HG03460 (cell line): ENCODE data around the gene ERAL1.
A peak's percentile ranks its signal among the peaks of the same experiment; 100 is the strongest.
"Not testable (repeated sequence)": the region's sequence is repeated elsewhere in the genome, so short reads cannot be mapped to it uniquely, and the experiment has no call there.

Source experiments
- ATAC-seq: cut with Tn5 transposase; IDR thresholded peaks from one replicate; pipeline ENCODE4 v1.9.1; 2021; ENCODE audit not compliant: unreplicated experiment

ERAL1 gene

GRCh38 chr17:28849281-28849680, 5.5 kb upstream of the ERAL1 start:
- no peak for ATAC-seq

- ATAC-seq, result no peak
Measured at GRCh38 chr17:28853295-28853694, 1.5 kb upstream of the ERAL1 start.

GRCh38 chr17:28855336-28855679, 492 bp downstream of the ERAL1 start:
- no peak for ATAC-seq

- no peak for ATAC-seq
Measured at GRCh38 chr17:28856028-28856574, 1.3 kb downstream of the ERAL1 start.

GRCh38 chr17:28857905-28858800, 3.3 kb downstream of the ERAL1 start:
- ATAC-seq, result no peak

GRCh38 chr17:28858801-28859355, 4.1 kb downstream of the ERAL1 start:
- no peak for ATAC-seq

- ATAC-seq, result no peak
Measured at GRCh38 chr17:28860363-28860808, 5.6 kb downstream of the ERAL1 start.

GRCh38 chr17:28861393-28862203, 6.8 kb downstream of the ERAL1 start:
- ATAC-seq, result no peak

- ATAC-seq, result no peak
Measured at GRCh38 chr17:28862561-28862960, 7.7 kb downstream of the ERAL1 start.

- ATAC-seq, result no peak
Measured at GRCh38 chr17:28863953-28864352, 9.1 kb downstream of the ERAL1 start.

GRCh38 chr17:28864991-28865849, 10.4 kb downstream of the ERAL1 start:
- no peak for ATAC-seq

- no peak for ATAC-seq
Measured at GRCh38 chr17:28865946-28866752, 11.3 kb downstream of the ERAL1 start.

GRCh38 chr17:28867276-28867675, 12.5 kb downstream of the ERAL1 start:
- no peak for ATAC-seq

- peak; percentile 95 for ATAC-seq
Measured at GRCh38 chr17:28871056-28871579, 16.3 kb downstream of the ERAL1 start.

GRCh38 chr17:28873839-28874238, 19.0 kb downstream of the ERAL1 start:
- no peak for ATAC-seq

GRCh38 chr17:28874750-28875149, 19.9 kb downstream of the ERAL1 start:
- no peak for ATAC-seq

- ATAC-seq, result no peak
Measured at GRCh38 chr17:28875848-28876550, 21.2 kb downstream of the ERAL1 start.

- not testable (repeated sequence) for ATAC-seq
Measured at GRCh38 chr17:28877150-28877711, 22.4 kb downstream of the ERAL1 start.
